ENCODE data around the gene TICAM2.

TICAM2 gene

DNA sequence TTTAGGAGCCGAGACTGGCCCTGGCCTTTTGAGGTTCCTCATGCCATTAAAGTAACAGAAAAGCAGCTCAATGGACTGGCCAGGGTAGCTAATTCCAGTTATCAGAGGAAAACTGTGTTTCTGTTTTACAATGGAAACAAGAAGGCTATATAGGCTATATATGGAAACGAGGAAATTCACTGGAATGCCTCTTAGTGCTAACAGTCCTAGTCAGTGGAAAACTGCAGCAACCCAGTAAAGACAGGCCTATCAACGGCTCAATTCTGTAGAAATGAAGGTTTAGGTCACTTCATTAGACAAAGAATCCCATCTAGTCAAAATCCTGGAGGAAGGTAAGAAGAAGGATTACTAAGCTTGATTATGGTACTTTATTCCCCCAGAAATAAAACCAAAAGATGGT is 3.2 kb upstream of the TICAM2 start:
- no peak for DNase-seq

DNA sequence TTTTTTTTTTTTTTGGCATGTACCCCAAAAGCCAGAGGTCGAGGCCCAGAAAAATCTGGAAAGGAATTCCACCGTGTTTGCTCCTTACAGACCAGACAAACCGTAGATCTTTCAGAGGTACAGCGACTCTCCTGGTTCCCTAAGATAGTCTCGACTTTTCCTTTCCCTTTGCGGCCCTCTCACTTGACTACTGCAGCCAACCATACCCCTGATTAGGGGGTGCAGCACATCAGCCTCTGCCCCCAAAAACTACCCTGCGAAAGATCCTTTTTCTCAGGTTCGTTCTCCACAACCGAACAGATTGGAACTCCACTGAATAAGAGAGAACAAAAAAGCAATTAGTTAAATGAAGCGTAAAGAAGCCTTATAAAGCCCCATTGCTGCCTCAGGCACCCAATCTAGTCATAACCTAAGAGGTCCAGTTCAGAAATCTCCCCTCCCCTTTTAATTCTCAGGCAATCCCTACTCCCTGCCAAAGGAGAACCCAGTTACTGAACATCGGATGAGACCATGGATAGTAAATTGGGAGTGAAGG is 379 bp upstream of the TICAM2 start:
- no peak for DNase-seq

DNA sequence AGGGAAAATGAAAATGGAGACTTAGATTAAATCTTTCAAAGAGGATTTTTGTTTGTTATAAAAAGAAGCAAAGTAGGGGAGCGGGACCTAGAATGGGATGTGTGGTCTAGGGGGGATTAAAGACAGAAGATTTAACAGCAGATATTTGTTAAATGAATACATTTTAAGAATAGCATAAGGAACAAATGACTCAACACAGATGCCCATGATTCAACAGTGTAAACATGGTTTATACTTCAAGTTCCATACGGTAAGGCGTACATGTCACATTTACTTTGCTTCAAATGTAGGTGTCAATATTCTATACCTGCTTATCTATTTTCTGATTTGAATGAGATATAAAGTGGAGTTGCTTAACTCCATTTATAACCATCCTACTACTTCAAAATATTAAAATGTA is 1.5 kb downstream of the TICAM2 start:
- no peak for DNase-seq

DNA sequence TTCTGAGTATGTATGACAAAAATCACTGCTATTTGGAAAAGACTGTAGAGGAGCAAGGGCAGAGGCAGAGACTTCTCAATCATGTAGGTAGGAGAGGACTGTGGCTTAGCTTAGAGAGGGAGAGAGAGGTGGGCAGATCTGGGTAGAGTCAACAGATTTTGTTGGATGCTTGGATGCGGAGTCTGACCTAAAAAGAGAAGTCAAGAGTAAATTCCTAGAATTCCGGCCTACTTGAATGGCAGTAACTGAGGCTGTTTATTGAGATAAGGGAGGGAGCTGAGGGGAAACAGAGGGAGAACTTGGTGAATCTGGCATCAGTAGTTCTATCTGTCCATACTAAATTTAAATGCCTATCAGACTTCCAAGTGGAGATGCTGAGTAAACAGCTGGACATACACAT is 2.4 kb downstream of the TICAM2 start:
- DNase-seq, result no peak

DNA sequence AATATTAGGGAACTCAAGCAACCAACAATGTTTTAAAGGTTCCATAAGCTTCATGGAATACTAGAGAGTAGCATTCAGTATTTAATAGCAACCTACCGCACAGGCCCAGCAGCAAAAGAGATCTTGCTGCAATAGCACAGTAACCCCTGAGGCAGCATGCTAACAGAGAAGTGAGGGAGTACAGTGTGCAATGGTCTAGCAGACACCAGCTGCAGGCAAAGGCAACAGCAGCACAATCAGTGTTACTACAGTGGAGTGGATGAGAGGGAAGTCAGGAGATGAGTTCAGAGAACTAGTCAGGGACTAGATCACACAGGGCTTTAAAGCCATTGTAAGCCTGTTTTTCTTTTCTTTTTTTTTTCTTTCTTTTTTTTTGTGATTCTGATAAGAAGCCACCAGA is 2.8 kb downstream of the TICAM2 start:
- DNase-seq, result no peak

DNA sequence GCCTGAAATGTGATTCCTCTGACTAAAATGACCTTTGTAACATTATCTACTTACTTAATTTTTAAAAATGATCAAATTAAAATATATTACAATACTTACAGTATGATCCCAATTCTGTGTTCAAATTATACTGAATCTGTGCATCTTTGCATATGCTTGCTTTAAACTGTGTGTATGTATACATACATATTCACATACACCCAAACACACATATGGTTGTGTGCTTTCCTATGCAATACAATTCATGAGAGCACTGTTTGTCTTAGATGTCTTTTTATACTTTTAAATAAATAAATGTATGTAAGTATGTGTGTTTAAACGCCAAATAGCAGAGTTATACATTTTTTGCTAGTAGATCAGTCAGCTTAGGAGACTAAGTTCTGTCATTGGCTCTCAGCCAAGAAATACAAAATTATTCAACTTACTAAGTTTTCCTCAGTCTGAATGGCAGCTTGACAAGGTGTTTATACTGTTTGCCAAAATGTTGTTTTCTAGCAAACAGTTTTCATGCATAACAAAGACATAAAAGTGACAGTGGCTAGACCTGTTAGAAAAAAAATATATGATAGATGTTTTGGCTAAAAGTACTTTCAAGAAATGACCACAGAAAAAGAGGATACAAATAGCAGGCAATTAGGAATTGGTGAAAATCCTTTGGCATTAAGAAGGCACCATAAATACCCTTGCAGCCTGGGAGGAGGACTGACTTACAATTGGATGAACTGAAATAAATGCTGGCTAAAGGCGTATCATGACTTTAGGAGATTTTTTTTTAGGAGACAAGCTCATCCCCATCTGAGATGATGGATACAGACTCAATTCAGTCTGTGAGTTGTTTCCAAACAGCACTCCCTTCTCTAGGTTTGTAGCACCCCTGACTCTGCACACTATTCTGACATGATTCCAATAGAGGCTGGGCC is 7.9 kb downstream of the TICAM2 start:
- no peak for DNase-seq

DNA sequence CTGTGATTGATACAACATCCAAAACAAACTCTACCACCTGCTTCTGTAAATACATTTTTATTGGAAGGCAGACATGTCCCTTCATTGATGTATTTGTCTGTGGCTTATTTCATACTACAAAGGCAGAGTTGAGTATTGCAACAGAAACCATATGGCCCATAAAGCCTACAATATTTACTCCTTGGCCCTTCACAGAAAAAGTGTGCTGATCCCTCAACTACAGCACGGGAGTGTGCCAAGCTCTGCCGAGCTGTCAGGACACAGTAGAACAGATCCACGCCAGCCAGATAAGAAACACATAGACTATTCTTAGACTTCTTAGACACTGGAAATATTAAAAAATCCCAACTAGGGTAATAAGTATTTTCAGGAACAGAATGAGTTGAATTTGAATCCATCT is 13.2 kb downstream of the TICAM2 start:
- DNase-seq, result no peak

DNA sequence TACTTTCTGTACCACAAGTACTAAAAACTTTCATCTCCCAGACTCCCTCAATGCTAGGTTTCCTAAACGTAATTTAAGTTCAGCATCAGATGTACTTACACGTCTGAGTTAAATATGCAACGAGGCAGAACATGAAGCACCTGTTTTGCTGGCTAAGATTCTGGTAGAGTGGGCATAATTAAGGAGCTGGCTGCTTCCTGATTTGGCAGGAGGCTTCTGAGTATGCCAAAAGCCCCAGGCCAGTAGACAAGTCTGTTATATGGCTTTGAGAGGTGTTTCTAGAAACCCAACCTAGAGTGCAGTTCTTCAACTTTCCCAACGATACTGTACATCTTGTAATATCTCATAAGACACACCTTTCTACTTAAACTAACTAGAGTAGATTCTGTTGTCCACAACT is 13.6 kb downstream of the TICAM2 start:
- no peak for DNase-seq

DNA sequence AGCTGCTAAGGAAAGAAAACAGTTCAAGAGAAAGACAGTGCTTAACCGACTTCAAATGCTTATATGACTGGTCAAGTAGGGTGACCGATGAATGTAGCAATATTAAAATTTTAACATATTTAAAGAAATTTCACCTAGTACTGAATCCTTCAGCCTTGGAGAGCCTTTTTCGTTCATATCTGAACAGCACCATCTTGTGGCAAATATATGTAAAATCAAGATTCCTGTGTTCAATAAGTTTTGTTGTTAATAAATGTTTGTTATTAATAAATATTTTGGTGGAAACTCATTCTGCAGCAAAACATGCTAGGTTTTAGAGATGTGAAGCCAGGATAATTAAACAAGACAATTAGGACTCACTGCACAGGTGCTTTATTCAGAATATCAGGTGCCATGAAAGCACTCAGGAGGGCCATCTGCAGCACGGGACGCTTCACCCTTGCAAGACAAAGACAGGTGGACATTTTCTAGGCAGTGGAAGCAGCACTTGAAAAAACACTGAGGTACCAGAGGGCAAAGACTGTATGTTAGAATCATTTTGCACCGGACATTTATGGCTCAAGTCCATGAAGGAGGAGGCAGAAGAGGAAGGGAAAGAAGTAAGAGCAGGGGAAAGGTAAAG is 15.6 kb downstream of the TICAM2 start:
- no peak for DNase-seq

DNA sequence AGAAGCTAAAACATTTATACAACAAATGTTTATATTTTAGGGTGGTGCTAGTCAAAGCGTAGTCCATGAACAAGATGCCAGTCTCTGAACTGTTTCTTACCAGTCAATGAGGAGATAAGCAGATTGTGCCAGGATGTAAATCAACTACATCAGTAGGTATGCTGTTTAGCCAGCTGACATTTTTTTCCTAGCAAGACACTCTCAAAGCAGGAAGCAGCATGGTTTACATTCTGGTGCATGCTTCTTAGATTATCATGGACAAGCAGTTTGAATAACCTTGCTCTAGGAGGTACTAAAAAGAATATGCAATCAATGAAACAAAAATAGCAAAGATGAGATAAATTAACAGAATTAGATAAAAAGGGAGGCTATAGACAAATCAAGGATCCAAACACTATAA is 17.0 kb downstream of the TICAM2 start:
- no peak for DNase-seq

DNA sequence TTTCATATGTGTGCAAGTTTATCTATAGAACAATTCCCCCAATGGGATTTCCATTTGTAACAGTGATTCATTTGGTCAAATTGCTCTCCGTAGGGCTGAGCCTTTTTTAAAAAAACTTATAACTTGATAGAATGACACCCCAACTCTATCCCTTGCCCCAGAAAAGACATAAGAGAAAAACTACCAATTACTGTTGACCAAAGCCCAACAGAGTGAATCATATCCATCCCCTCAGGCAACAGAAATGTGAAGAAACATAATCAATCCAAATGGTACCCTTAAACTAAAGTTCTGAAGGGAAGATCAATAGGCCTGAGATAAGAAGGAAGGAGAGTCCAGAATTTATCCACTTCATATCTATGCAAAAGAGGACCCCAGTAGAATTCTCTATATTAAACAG is 17.8 kb downstream of the TICAM2 start:
- DNase-seq, result no peak

DNA sequence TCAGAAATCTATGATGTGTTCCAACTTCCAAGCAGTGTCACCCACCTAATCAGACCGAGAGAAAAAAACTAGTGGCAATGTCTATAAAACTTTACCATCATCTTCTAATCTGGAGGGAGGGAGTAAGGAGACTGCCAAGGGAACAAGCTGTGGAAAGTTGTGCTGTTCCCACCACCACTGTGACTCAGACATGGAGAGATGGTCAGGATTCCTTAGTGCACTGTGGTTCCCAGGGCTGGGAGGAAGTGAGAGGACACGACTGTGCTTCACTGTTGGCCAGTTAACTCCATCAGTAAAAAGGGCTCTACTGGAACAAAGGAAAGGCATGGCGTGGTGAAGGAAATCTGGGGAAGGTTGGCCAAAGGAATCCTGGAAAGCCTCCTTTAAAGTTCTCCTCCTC is 18.8 kb downstream of the TICAM2 start:
- DNase-seq, result no peak

DNA sequence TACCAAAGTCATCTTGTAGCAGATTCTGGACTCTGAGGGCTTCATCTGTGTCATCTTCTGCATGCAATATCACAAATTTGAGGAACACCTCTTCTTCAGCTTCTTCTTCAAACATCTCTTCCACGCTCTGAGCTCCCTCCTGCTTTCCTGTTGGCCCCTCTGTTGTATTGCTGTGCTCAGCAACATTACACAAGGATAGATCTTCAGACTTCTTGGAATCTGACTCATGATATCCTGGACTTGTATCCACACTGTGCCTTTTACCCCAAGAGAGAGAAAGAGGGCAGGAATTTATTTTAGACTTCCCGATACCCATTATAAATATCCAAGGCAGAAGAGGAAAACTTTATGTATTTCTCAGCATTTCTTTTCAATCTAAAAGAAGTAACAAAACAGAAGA is 21.3 kb downstream of the TICAM2 start:
- DNase-seq, result no peak

DNA sequence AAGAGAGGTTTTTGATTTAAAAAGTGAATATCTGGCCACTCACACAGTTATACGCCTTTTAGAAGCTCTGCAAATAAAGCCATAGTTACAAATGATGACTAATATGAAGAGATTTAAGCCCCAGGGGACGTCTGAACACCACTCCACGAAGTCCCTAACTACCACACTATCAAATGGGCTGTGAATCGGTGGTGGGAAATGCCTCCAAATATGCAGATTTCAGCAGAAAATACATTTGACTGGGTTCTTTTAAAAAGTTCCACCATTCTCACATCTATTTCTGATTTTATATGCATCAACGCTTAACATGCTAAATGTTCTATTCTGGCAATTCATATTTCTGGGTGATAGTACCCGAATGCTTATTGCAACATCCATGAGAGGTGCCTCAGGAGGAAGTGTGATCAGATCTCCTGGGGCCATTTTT is 22.5 kb downstream of the TICAM2 start:
- DNase-seq, result no peak

DNA sequence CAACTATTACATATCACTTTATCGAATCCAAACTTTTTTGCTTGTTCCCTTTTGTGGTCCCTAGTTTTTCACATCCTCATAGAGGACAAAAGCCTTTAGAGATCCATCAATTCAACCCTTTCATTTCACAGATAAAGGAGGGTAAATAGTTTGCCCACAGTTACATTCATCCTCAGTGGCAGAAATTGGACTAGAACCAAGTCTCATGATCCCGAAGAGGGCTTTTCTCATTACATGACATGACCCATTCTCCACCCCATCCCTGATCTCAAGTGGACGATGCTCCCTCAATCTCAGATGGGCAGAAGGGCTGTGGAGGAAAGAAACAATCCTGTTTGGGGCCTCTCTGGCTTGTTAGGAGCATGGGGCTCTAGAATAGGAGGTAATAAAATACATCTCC is 23.1 kb downstream of the TICAM2 start:
- DNase-seq, result no peak

DNA sequence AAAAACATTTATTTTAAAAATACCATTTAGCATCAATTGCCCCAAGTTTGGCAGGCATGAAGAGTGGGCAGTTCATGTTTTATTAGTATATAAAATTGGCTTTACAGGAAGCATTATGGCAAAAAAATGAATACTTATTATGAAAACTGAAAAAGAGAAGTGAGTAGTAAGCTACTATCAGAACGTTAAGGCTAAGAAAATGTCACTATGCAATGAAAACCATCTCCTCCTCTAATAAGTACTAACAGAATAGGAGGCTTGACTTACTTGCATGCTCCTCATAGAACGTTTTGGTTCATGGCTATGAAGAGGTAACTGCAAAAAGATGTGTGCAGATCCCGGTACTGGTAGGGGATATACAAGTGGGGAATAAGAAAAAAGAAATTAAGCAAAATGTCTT is 23.6 kb downstream of the TICAM2 start:
- DNase-seq, result no peak

DNA sequence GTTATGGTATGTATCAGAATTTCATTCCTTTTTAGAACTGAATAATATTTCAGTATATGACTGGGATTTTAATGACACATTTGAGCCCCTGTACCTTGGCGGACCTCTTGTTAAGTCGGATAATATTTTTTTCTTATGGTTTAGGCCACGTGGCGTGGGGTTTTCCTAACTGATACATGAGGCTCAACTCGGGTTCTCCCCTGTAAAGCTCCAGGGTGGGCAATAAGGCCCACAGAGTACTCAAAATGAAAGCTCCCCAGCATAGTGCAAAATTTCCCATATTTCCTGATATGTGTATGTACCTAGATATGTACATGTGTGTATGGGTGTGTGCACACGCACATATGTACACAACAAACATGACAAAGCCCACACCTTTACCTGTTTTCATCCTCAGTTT is 24.5 kb downstream of the TICAM2 start:
- no peak for DNase-seq

DNA sequence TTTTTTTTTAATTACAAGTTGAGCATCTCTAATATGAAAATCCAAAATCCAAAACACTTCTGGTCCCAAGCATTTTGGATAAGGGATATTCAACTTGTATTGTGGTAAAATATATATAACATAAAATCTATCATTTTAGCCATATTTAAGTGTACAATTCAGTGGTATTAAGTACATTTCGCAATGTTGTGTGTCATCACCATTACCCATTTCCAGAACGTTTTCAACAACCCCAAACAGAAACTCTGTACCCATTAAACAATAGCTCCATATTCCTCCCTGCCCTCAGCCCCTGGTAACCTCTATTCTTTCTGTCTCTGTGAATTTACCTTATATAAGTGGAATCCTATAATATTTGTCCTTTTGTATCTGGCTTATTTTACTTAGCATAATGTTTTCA is 24.9 kb downstream of the TICAM2 start:
- DNase-seq, result no peak

DNA sequence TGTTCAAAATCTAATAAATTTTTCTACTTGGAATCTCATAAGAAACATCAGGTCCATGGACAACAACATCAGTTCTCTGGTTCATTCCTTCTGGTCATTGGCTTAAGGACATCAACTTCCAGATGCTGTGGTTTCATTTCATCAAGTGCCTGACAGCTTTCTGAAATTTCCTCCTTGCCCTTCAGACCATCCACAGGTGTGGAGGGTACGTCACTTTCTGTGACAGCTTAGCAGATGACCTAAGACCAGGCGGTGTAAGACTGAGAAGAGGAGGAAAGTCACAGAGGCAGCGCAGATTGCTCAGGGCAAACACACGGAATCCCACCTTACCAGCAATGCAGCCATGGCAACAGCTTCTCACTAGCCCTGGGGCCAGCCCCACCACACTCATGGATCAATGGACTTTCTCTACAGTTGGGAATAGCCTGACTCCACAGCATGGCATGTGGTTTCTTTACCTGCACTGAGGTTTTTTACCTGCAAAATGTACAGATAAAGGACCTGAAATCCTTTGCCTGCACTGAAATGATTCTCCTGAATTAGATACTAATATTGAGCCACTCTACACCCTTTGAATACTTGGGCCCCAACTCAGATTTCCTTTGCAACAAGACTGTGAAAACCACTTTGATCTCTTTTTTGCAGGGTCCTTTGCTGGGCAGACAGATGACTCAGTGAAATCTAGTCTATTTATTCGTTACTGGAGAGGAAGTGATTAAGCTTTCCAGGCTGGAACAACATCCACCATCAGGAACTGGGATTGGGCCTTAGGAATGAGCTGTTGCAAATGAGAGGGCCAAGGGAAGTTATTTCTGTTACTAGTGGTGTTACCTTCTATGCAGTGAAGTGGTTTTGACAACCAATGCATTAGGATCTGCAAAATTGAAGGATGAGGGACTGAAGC is 26.9 kb downstream of the TICAM2 start:
- no peak for DNase-seq

DNA sequence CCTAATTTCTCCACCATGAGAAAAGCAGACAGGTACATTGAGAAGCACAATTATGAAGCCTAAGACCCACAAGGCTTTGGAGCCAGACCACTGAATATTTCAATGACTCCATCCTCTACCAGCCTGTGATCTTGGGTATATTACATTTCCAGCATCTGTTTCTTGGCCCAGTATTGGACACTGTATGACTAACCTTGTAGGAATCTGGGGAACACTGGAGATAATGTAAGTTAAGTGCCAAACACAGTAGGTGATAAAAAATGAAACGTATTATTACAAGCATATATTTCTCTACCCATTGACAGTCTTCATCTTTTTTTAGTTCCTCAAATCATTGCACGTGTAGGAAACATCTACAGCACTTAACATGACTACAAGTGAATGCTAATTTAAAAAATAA is 29.1 kb downstream of the TICAM2 start:
- no peak for DNase-seq

DNA sequence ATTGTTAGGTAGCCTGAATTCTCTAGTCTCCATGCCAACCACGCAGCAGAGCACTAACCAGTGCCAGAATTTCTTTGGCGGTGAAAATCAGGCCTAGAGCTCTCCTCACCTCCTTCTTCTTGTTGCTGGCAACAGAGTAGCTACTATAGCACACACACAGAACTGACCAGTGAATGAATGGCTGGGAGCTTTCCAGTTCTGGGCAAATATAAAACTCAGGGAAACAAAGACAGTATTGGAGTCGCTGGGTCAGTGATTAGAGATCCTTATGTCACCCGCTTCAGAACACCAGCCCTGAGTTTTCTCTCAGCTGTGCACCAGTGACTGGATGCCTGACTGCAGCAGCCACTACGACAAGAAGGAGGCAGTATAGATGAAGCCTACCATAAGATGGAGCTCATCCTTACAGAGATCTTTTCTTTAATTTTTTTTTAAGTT is 30.8 kb downstream of the TICAM2 start:
- no peak for DNase-seq

DNA sequence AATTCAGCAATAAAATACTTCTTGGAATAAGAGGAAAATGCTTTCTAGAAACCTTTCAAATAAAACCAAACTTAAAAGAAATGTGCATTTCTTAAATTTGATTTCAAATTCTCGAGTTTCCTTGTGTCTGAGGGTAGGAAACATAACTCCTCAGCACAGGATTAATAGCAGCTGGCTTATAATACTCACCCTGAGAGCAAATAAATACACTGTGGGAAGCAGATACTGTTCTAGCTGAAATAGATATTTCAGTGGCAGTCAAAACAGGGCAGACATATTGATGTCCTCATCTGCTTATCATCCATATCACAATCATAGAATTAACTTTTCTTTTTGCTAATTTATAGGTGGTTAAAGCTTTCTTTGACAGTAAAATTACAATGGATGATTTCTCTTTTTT is 33.6 kb downstream of the TICAM2 start:
- DNase-seq, result no peak

DNA sequence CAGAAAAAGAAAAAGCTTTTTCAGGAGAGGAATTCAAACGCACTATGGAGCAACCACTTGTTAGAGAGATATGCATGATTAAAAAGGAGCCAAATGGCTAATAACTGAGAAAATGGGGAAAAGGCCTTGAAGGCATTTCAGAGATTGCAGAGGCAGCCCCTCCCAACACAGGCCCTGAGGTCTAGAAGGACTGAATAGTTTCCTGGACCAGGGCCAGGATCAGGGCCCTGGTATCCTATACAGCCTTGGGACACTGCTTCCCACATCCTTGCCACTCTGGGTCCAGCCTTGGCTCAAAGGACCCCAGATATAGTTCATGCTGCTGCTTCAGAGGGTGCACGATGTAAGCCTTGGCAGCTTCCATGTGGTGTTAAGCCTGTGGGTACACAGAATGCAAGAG is 37.0 kb downstream of the TICAM2 start:
- DNase-seq, result no peak

All from T-helper 9 cell (primary cell).